GM19023 (cell line): Measurements from ENCODE around the gene PSMB1.
"Not testable (repeated sequence)": the region's sequence is repeated elsewhere in the genome, so short reads cannot be mapped to it uniquely, and the experiment has no call there.

Experiments used
- ATAC-seq: cut with Tn5 transposase; IDR thresholded peaks from one replicate; pipeline ENCODE4 v1.9.1; 2021; ENCODE audit warnings: mild to moderate bottlenecking, moderate library complexity; ENCODE audit not compliant: unreplicated experiment

The PSMB1 gene

DNA sequence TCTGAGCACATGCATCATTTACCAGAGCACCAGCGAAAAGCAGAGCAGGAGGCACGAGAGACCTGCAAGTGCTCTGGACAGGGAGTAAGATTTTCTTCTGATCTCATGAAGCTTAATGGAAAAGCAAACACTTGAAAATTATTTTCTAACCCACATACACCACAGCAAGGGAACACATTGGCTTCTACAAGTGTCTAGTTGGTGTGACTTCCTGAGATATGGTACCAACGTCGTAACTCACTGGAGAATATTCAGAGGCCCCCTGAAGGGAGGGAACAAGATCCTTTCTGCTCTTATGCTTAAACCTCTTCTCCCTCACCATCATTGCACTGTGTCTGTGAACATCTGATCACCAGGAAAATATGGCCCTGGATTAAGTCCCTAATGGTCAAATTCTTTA lies 48.6 kb downstream of the PSMB1 start:
- no peak for ATAC-seq

DNA sequence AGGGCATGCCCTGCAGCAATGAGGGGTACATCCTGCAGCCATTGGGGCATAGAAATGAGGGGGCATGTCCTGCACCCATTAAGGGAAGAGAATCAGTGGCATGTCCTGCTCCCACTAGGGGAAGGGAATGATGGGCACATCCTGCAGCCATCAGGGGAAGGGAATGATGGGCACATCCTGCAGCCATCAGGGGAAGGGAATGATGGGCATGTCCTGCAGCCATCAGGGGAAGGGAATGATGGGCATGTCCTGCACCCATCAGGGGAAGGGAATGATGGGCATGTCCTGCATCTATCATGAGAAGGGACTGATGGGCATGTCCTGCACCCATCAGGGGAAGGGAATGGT lies 49.7 kb downstream of the PSMB1 start:
- no peak for ATAC-seq

DNA sequence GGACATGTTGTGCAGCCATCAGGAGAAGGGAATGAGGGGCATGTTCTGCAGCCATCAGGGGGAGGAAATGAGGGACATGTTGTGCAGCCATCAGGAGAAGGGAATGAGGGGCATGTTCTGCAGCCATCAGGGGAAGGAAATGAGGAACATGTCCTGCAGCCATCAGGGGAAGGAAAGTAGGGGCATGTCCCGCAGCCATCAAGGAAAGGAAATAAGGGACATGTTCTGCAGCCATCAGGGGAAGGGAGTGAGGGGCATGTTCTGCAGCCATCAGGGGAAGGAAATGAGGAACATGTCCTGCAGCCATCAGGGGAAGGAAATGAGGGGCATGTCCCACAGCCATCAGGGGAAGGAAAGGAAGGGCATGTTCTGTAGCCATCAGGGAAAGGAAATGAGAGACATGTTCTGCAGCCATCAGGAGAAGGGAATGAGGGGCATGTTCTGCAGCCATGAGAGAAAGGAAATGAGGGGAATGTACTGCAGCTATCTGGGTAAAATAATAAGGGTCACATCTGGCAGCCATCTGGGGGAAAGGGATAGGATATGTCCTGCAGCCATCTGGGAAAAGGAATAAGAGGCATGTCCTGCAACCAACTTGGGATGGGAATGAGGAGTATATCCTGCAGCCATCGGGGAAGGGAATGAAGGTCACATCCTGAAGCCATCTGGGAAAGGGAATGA lies 50.2 kb downstream of the PSMB1 start:
- ATAC-seq, result not testable (repeated sequence)

DNA sequence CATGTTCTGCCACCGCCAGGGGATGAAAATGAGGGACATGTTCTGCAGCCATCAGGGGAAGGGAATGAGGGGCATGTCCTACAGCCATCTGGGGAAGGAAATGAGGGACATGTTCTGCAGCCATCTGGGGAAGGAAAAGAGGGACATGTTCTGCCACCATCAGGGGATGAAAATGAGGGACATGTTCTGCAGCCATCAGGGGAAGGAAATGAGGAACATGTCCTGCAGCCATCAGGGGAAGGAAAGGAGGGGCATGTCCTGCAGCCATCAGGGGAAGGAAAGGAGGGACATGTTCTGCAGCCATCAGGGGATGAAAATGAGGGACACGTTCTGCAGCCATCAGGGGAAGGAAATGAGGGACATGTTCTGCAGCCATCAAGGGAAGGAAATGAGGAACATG lies 50.8 kb downstream of the PSMB1 start:
- not testable (repeated sequence) for ATAC-seq

DNA sequence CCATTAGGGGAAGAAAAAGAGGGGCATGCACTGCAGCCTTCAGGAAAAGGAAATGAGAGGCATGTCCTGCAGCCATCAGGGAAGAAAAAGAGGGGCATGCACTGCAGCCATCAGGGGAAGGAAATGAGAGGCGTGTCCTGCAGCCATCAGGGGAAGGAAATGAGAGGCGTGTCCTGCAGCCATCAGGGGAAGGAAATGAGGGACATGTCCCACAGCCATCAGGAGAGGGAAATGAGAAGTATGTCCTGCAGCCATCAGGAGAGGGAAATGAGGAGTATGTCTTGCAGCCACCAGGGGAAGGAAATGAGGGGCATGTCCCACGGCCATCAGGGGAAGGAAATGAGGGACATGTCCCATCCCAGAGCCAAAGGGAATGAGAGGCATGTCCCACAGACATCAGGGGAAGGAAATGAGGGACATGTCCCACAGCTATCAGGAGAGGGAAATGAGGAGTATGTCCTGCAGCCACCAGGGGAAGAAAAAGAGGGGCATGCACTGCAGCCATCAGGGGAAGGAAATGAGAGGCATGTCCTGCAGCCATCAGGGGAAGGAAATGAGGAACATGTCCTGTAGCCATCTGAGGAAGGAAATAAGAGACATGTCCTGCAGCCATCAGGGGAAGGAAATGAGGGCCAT lies 52.0 kb downstream of the PSMB1 start:
- no peak for ATAC-seq

DNA sequence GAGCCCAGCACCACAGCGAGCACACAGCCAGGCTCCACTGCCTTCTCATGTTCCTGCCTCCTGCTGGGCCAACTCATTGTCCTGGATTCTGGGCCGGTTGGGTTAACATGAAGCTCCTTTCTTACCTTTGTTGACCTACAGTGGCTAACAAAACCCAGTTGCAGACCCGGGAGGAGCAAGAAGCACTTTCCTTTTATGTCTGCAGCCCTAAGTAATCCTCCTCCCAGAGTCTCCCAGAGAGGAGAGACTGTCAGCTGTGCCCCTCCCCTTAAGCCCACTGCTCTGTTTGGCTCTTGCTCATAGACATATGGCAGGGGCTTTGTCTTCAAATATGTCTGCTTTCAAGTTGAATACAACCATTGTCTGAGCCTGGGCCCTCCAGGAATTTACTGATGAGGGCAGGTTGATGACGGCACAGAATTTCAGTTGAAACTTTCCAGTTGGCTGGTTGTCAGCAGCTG lies 55.2 kb downstream of the PSMB1 start:
- ATAC-seq, result no peak

DNA sequence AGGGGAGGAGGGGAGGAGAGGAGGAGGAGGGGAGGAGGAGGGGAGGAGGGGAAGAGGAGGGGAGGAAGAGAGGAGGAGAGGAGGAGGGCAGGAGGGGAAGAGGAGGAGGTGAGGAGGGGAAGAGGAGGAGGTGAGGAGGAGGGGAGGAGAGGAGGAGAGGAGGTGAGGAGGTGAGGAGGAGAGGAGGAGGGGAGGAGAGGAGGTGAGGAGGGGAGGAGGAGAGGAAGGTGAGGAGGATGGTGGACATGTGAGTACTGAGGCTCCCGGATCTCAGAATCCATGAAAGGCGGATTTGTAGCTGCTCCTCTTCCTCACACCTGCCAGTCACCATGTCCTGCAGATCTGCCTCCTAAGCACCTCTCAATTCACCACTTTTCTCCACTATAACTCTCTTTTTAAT lies 59.8 kb downstream of the PSMB1 start:
- no peak for ATAC-seq

DNA sequence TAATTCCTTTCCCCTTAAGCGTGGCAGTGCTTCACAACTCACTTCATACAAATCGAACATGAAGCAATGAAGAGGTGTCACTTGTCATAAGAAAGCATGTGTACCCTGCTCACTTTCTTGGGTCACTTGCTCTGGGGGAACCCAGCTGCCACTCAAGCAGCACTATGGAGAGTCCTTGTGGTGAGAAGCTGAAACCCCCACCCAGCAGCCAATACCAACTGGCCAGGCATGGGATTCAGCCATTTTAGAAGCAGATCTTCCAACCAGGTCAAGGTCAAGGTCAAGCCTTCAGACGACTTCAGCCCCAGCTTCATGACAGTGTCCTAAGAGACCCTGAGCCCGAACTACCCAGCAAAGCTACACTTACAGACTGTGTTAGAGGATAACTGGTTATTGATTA lies 62.8 kb downstream of the PSMB1 start:
- no peak for ATAC-seq

DNA sequence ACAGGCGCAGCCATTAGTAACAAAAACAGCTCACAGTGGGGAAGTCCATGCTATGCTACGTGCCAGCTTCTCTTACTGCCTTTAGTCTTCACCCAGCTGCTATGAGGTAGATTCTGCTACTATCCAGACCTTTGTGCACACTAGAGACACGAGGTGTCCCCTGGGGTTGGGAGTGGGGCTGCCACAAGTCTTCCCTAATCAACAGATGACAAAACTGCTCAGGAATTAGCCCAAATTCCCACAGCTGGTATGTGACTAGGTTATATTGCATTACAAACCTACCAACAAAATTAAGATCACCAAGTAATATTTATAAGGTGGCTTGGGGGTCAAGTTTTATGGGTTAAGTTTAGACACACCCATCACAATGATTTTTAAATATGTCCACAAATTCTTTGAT lies 63.3 kb downstream of the PSMB1 start:
- no peak for ATAC-seq

DNA sequence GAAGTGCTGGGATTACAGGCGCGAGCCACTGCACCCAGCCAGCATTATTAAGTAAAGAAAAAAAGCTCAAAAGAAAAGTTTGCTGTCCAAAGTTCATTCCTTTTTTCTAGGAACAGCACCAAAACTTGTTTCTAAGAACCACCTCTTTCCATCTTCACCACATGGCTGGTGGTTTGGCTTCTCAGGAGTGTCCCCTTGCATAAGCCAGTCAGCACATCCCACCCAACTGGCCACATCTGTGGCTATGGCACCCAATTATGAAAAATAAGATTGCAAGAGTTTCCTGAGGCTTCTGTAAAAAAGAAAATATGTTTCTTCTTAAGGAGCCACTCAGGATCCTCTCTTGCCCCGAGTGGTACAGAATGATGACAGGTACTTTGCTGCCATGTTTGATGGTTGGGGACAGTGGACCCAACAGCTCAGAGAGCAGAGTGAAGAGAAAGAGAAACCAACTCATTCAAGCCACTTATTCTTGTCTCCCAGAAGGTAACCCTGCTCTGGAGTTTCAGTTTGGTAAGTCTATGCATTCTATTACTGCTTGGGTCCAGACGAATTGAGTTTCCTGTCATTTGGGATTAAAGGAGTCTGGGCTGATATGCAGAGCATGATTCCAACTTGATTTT lies 65.3 kb downstream of the PSMB1 start:
- no peak for ATAC-seq

DNA sequence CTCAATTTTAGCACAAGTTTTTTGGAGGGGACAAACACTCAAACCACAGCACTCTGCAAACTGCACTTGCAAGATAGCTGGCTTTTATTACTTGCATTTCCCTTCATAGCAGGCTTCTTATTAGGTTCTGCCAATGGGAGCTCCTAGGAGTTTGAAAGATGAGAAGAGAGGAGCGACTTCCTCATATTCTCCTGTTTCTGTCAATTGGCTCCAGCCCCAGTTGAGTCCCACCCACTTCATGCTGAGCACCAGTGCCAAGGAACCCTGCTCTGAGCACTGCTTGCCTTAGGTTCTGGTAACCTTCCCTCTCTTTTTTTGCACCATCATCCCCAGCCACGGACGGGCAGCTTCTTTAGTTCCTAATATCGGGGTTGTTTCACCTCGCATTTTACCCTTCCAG lies 67.9 kb downstream of the PSMB1 start:
- ATAC-seq, result no peak
